Embryonic facial prominence (tissue), 1 donor: ENCODE data around the gene TRRAP.

Experiments
- DNase-seq: peaks from one replicate; pipeline ENCODE4 v3.0.0-alpha.2; 2016; ENCODE audit errors: extremely low spot score

The TRRAP gene

GRCh38 chr7:99050971-99051370 is 172.6 kb downstream of the TRRAP start:
- DNase-seq = no peak

GRCh38 chr7:99054781-99055180 is 176.4 kb downstream of the TRRAP start:
- no peak for DNase-seq

- no peak for DNase-seq
Observed at GRCh38 chr7:99061001-99061776, 182.9 kb downstream of the TRRAP start.
